Measurements from ENCODE around the gene SUSD3. TPM values are rescaled to one million over a fixed set of nuclear protein-coding genes. Genes with fewer than 3 reads are reported as not detected.

Gene SUSD3
- total and polyA plus RNA-seq, 2 donors (not counting 3 experiments of a cell fraction or from before 2014, with no cell fraction given): not detected

DNA sequence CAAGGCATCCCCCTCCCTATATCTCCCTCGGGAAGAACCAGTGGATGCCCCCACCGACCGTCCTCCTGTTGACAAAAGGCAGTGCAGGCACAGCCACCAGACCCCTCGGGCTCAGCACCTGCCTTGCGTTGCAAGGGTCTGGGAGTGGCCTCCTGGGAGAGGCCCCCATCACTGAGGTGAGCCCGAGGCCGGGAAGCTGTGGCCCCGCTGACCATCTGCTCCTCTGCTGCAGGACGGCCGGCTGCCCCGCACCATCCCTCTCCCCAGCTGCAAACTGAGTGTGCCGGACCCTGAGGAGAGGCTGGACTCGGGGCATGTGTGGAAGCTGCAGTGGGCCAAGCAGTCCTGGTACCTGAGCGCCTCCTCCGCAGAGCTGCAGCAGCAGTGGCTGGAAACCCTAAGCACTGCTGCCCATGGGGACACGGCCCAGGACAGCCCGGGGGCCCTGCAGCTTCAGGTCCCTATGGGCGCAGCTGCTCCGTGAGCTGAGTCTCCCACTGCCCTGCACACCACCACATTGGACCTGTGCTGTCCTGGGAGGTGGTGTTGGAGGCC, 23.3 kb upstream of the SUSD3 start:
- intact Hi-C loops (cut with micrococcal nuclease): no loop called here
- FAIRE-seq (no peak), DNase-seq (ENCODE audit: low read depth, low spot score) (no peak)
- TF ChIP-seq EZH2 (IDR thresholded peaks at IDR 0.05; ENCODE audit: borderline replicate concordance, low read depth, low read length, severe bottlenecking): no peak
- no peak for TF ChIP-seq MAX (IDR thresholded peaks at IDR 0.05; ENCODE audit: insufficient read depth, insufficient read length)
- no peak for TF ChIP-seq POLR2A (IDR thresholded peaks at IDR 0.05; ENCODE audit: low read depth, low read length)
- TF ChIP-seq GATA2 (IDR thresholded peaks at IDR 0.05; ENCODE audit: insufficient read depth, insufficient read length, low read depth, low read length): no peak
- no peak for TF ChIP-seq MYC (IDR thresholded peaks at IDR 0.05; ENCODE audit: low read depth, low read length)
- no peak for TF ChIP-seq JUN (IDR thresholded peaks at IDR 0.05; ENCODE audit: borderline replicate concordance, insufficient read depth, insufficient read length, low read depth)
- no peak for TF ChIP-seq CTCF (IDR thresholded peaks at IDR 0.05; ENCODE audit: extremely low read depth in 1 of 2, insufficient read depth in 1 of 2, low read depth in 1 of 2, low read length in 2 of 2)
- TF ChIP-seq FOS (IDR thresholded peaks at IDR 0.05; ENCODE audit: borderline replicate concordance, insufficient read depth, low read length): no peak
- BruUV-seq (replicated peaks): no TSS peak
- Histone ChIP-seq H3K27me3 (ENCODE audit: control insufficient read depth in 2 of 2, insufficient read depth in 2 of 2, low read length in 2 of 2) (no peaks in the 10 kb centered on the region), H2AFZ (ENCODE audit: low read depth, low read length) (no peak overlapping the region), H3K4me2 (ENCODE audit: insufficient read depth, low read length) (no peak overlapping the region), H3K4me1 (ENCODE audit: control insufficient read depth, extremely low read depth, insufficient read depth, low read length) (no peaks in the 10 kb centered on the region), H3K36me3 (ENCODE audit: control insufficient read depth in 2 of 2, extremely low read depth in 1 of 2, insufficient read depth in 2 of 2, low read length in 2 of 2) (no peaks in the 10 kb centered on the region), H3K9me3 (replicated peaks; ENCODE audit: control insufficient read depth, insufficient read depth, low read length) (no peaks in the 10 kb centered on the region), H3K79me2 (ENCODE audit: control insufficient read depth, insufficient read depth, low read length) (no peaks in the 10 kb centered on the region), H3K4me3 (replicated peaks in 1 of 3; ENCODE audit: insufficient read depth in 1 of 3, low read depth in 1 of 3, low read length in 3 of 3) (no peak overlapping the region), H3K9ac (replicated peaks; ENCODE audit: extremely low read depth, insufficient read depth, low read length) (no peak overlapping the region), H3K27ac (ENCODE audit: insufficient read depth, low read depth, low read length) (no peak overlapping the region), H4K20me1 (replicated peaks; ENCODE audit: control insufficient read depth, extremely low read depth, insufficient read depth, low read length) (no peaks in the 10 kb centered on the region), H3K9me1 (replicated peaks; ENCODE audit: control insufficient read depth, extremely low read depth, insufficient read depth, low read length) (no peaks in the 10 kb centered on the region)
- ChIA-PET POLR2A (no interaction called here), CTCF (interaction anchor here (0.9 kb wide), 1 partner anchor 32 kb away, joined by 3 read pairs; no protein-coding TSS in a partner anchor)
- dilution Hi-C loops (cut with MboI; ENCODE audit: extremely low pct_ligation_motif_present, low sequenced_read_pairs): no loop called here

Data from endothelial cell of umbilical vein (primary cell).